HAP-1 (cell line): ENCODE measurements around the gene CDC25A.

Experiments used
- DNase-seq, 2 experiments: peaks; one replicate each; pipeline ENCODE4 v3.0.0-alpha.2; 2016 to 2020; ENCODE audit warnings: low spot score in 2 of 2
- H3K27me3 ChIP-seq: fragments of 250-450 bp; sonication (Bioruptor Pico); 2 replicates; pipeline ENCODE4 v1.5.1; 2020; ENCODE audit warnings: low read depth, mild to moderate bottlenecking, moderate library complexity
- H3K36me3 ChIP-seq: fragments of 250-450 bp; sonication (Bioruptor Pico); replicated peaks from 2 replicates; pipeline ENCODE4 v1.5.1; 2020; ENCODE audit warnings: mild to moderate bottlenecking
- H3K4me1 ChIP-seq: fragments of 250-450 bp; sonication (Bioruptor Pico); 2 replicates; pipeline ENCODE4 v1.5.1; 2020; ENCODE audit warnings: mild to moderate bottlenecking
- H3K4me3 ChIP-seq: fragments of 250-450 bp; sonication (Bioruptor Pico); 2 replicates; pipeline ENCODE4 v1.5.1; 2020; ENCODE audit warnings: mild to moderate bottlenecking, moderate library complexity
- H3K9me3 ChIP-seq: fragments of 250-450 bp; sonication (Bioruptor Pico); 2 replicates; pipeline ENCODE4 v1.5.1; 2020; ENCODE audit warnings: mild to moderate bottlenecking, moderate library complexity
- in situ Hi-C: fragments of 300-500 bp; cut with MboI; formaldehyde crosslinking; loops from 3 replicates; pipeline ENCODE4 v1.14.3; 2020; ENCODE audit warnings: low sequenced_read_pairs, inconsistent platforms, mixed read lengths

Gene CDC25A

GRCh38 chr3:48187301-48187578 is 977 bp downstream of the CDC25A start:
- in situ Hi-C loops = no loop called here
- peaks cover 55% of the 10 kb centered on the region for H3K36me3 ChIP-seq
- no peaks in the 10 kb centered on the region for H3K27me3 ChIP-seq
- peaks cover 3% of the 10 kb centered on the region; the same call in 1 of the 2 replicates for H3K9me3 ChIP-seq
- H3K4me3 ChIP-seq = peak overlapping the region; percentile 76
- peaks cover 27% of the 10 kb centered on the region for H3K4me1 ChIP-seq
- no peak for DNase-seq

GRCh38 chr3:48186631-48187300 is 1.5 kb downstream of the CDC25A start:
- H3K4me3 ChIP-seq = peak overlapping the region; percentile 76
- no peak for DNase-seq
- H3K27me3 ChIP-seq = no peaks in the 10 kb centered on the region
- peaks cover 60% of the 10 kb centered on the region for H3K36me3 ChIP-seq
- in situ Hi-C loops = no loop called here
- peaks cover 3% of the 10 kb centered on the region; the same call in 1 of the 2 replicates for H3K9me3 ChIP-seq
- H3K4me1 ChIP-seq = peaks cover 27% of the 10 kb centered on the region

- DNase-seq = no peak
- in situ Hi-C loops = no loop called here
- H3K36me3 ChIP-seq = peaks cover 77% of the 10 kb centered on the region
- peaks cover 20% of the 10 kb centered on the region for H3K4me1 ChIP-seq
- peaks cover 3% of the 10 kb centered on the region; the same call in 1 of the 2 replicates for H3K9me3 ChIP-seq
- H3K27me3 ChIP-seq = no peaks in the 10 kb centered on the region
- no peak overlapping the region for H3K4me3 ChIP-seq
Measured at GRCh38 chr3:48185129-48185528, 3.1 kb downstream of the CDC25A start.

GRCh38 chr3:48184299-48184698 is 3.9 kb downstream of the CDC25A start:
- no peaks in the 10 kb centered on the region for H3K9me3 ChIP-seq
- H3K4me3 ChIP-seq = no peak overlapping the region
- H3K27me3 ChIP-seq = no peaks in the 10 kb centered on the region
- peaks cover 85% of the 10 kb centered on the region for H3K36me3 ChIP-seq
- in situ Hi-C loops = no loop called here
- DNase-seq = no peak
- H3K4me1 ChIP-seq = peaks cover 15% of the 10 kb centered on the region

GRCh38 chr3:48180531-48181253 is 7.5 kb downstream of the CDC25A start:
- H3K27me3 ChIP-seq = no peaks in the 10 kb centered on the region
- H3K36me3 ChIP-seq = peaks cover 97% of the 10 kb centered on the region
- no peaks in the 10 kb centered on the region for H3K9me3 ChIP-seq
- in situ Hi-C loops = no loop called here
- no peak overlapping the region for H3K4me3 ChIP-seq
- H3K4me1 ChIP-seq = peaks cover 2% of the 10 kb centered on the region
- DNase-seq = no peak

- in situ Hi-C loops = no loop called here
- H3K36me3 ChIP-seq = peaks cover 98% of the 10 kb centered on the region
- no peaks in the 10 kb centered on the region; the same call in 1 of the 2 replicates for H3K4me1 ChIP-seq
- no peak overlapping the region for H3K4me3 ChIP-seq
- no peaks in the 10 kb centered on the region for H3K27me3 ChIP-seq
- no peaks in the 10 kb centered on the region for H3K9me3 ChIP-seq
- DNase-seq = no peak
Measured at GRCh38 chr3:48180021-48180420, 8.2 kb downstream of the CDC25A start.

- H3K36me3 ChIP-seq = peaks cover 98% of the 10 kb centered on the region
- in situ Hi-C loops = no loop called here
- no peaks in the 10 kb centered on the region; the same call in 1 of the 2 replicates for H3K4me1 ChIP-seq
- no peaks in the 10 kb centered on the region for H3K27me3 ChIP-seq
- no peaks in the 10 kb centered on the region for H3K9me3 ChIP-seq
- DNase-seq = no peak
- H3K4me3 ChIP-seq = no peak overlapping the region
Measured at GRCh38 chr3:48178072-48178471, 10.1 kb downstream of the CDC25A start.

GRCh38 chr3:48157950-48158376 is 30.3 kb downstream of the CDC25A start:
- H3K36me3 ChIP-seq = peaks cover 61% of the 10 kb centered on the region
- in situ Hi-C loops = loop anchor here (25.0 kb wide), 1 partner anchor 446 kb away; no protein-coding TSS in a partner anchor
- DNase-seq = peak; percentile 33 to 80
- no peaks in the 10 kb centered on the region for H3K4me1 ChIP-seq
- H3K27me3 ChIP-seq = no peaks in the 10 kb centered on the region
- no peaks in the 10 kb centered on the region for H3K9me3 ChIP-seq
- H3K4me3 ChIP-seq = no peak overlapping the region

- no peak overlapping the region for H3K4me3 ChIP-seq
- no peaks in the 10 kb centered on the region for H3K9me3 ChIP-seq
- H3K27me3 ChIP-seq = no peaks in the 10 kb centered on the region
- no peaks in the 10 kb centered on the region for H3K4me1 ChIP-seq
- H3K36me3 ChIP-seq = peaks cover 54% of the 10 kb centered on the region
- DNase-seq = no peak
- in situ Hi-C loops = loop anchor here (25.0 kb wide), 1 partner anchor 445 kb away; no protein-coding TSS in a partner anchor
Measured at GRCh38 chr3:48157202-48157840, 30.9 kb downstream of the CDC25A start.

- H3K4me3 ChIP-seq = no peak overlapping the region
- peaks cover 43% of the 10 kb centered on the region for H3K36me3 ChIP-seq
- in situ Hi-C loops = loop anchor here (25.0 kb wide), 1 partner anchor 444 kb away; no protein-coding TSS in a partner anchor
Measured at GRCh38 chr3:48156163-48156562, 32.1 kb downstream of the CDC25A start.

GRCh38 chr3:48155122-48155521 is 33.1 kb downstream of the CDC25A start:
- no peak for DNase-seq
- in situ Hi-C loops = loop anchor here (25.0 kb wide), 1 partner anchor 443 kb away; no protein-coding TSS in a partner anchor
- no peaks in the 10 kb centered on the region for H3K27me3 ChIP-seq

More at GRCh38 chr3:48156163-48156562, 32.1 kb downstream of the CDC25A start:
- H3K4me1 ChIP-seq = no peaks in the 10 kb centered on the region
- DNase-seq = no peak
- no peaks in the 10 kb centered on the region for H3K27me3 ChIP-seq
- no peaks in the 10 kb centered on the region for H3K9me3 ChIP-seq

GRCh38 chr3:48151807-48152427 is 36.3 kb downstream of the CDC25A start:
- DNase-seq = no peak
- Histone ChIP-seq H3K36me3 (peaks cover 1% of the 10 kb centered on the region; the same call in 1 of the 2 replicates), H3K27me3 (no peaks in the 10 kb centered on the region), H3K9me3 (no peaks in the 10 kb centered on the region), H3K4me3 (no peak overlapping the region), H3K4me1 (no peaks in the 10 kb centered on the region)
- in situ Hi-C loops = loop anchor here (5.0 to 25.0 kb wide), 2 partner anchors 305 to 440 kb away; no protein-coding TSS in a partner anchor

More at GRCh38 chr3:48155122-48155521, 33.1 kb downstream of the CDC25A start:
- peaks cover 32% of the 10 kb centered on the region for H3K36me3 ChIP-seq
- no peaks in the 10 kb centered on the region for H3K4me1 ChIP-seq
- no peak overlapping the region for H3K4me3 ChIP-seq
- H3K9me3 ChIP-seq = no peaks in the 10 kb centered on the region

- no peaks in the 10 kb centered on the region for H3K36me3 ChIP-seq
- in situ Hi-C loops = loop anchor here (5.0 to 25.0 kb wide), 2 partner anchors 304 to 439 kb away; no protein-coding TSS in a partner anchor
- no peaks in the 10 kb centered on the region for H3K9me3 ChIP-seq
- no peak overlapping the region for H3K4me3 ChIP-seq
- H3K27me3 ChIP-seq = no peaks in the 10 kb centered on the region
- peak; percentile 76 to 88 for DNase-seq
- H3K4me1 ChIP-seq = no peaks in the 10 kb centered on the region
Measured at GRCh38 chr3:48151058-48151806, 37.0 kb downstream of the CDC25A start.
